NCI-H524 (cell line): ENCODE measurements around the gene BCORL1.
A peak's percentile ranks its signal among the peaks of the same experiment; 100 is the strongest.

ENCODE experiments used
- DNase-seq, 2 experiments: peaks; one replicate each; lab custom pipeline; 2025; lab: John Stamatoyannopoulos, UW

The BCORL1 gene

DNA sequence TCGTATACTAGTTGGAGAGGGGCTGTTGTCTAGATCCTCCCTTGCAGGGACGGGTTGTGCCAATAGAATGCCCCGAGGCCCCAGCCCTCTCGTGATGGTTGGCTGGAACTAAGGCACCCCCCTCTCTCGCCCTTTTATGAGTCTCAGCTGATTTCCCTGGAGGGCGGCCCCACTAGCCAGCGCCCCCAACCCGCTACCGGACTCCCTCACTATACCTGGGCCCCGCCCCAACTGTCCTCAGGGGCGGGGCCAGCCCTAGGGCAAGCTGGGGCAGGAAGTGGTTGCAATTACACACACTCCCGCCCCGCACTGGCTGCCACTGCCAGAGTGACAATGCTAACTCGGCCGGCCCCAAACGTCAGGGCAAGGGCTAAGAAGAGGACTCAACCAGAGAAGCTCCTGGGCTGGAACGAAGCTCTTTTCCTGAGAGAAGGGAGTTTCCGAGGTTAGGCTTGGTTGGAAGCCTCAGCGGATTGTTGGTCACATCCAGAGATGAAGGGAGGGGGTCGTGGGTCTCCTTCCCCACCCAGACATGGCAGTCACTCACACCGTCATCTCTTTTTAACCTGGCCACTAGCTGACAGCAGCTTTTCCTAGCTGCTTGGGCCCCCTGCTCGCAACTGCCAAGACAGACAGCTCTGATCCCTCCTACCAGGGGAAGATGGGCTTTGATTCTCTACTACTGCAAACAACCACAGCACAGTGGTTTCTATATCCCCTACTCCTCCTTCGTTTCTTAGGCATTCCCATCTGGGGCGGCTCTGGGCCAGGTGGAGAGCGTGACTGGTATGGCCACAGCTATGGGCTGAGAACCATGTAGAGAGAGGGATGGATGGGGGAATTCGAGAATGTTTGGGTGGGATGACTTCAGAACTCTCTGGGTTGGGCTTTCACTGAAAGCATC, 21.0 kb upstream of the BCORL1 start:
- DNase-seq = peak; percentile 49 to 66

DNA sequence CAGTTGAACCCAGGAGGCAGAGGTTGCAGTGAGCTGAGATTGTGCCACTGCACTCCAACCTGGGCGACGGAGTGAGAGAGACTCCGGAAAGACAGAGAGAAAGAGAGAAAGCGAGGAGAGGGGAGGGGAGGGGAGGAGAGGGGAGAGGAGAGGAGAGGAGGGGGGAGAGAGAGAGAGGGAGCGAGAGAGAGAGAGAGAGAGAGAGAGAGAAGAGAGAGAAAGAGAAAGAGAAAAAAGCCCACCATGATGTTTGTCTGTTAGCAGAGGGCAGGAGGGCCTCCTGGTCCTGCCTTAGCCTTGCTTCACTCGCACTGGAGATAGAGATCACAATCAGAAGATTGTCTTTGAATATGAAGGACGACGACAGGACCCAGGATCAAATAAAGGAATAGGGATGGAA, 18.7 kb upstream of the BCORL1 start:
- no peak for DNase-seq

DNA sequence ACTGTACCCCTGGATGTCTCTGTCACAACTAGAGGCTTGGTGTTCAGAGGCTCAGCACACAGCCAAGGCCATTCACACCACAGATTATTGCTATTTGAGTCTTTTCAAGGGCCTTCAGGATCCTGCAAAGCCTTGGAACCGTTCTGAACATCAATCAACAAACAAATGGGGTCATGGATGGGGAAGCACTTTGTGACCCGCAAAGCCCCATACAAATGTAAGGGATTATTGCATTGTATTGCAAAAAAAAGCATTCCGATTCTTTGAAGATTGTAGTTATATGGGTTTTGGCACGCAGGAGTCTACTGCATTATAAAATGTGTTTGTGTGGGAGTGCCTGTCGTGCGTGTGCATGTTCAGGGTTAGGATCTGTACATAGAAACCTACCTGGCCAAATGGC, 17.3 kb upstream of the BCORL1 start:
- DNase-seq = no peak

DNA sequence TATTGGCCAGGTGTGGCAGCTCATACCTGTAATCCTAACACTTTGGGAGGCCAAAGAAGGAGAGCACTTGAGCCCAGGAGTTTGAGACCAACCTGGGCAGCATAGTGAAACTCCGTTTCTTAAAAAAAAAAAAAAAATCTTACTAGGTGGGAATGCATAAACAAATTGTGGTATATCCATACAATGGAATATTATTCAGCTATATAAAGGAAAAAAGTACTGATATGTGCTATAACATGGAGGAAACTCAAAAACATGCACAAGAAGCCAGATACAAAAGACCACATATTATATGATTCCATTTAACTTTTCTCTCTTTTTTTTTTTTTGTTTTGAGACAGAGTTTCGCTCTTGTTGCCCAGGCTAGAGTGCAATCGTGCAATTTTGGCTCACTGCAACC, 13.5 kb upstream of the BCORL1 start:
- no peak for DNase-seq

DNA sequence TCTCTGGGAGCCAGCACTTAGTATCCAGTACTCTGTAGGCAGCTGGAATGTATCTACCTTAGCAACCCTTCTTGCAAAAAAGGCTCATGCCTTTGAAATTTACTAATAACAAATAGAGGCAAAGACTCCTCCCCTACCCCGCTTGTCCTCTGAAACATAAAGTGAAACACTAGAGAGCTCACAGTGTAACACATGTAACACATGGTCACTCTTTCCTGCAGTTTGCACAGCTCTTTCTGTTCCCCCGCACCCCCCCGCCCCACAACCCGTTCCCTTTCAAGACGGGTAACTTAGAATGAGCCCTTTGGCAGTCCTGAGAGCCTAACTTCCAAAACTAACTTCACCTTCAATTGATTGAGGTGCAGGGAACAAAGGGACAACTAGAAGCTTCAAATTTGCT, 6.0 kb upstream of the BCORL1 start:
- no peak for DNase-seq

DNA sequence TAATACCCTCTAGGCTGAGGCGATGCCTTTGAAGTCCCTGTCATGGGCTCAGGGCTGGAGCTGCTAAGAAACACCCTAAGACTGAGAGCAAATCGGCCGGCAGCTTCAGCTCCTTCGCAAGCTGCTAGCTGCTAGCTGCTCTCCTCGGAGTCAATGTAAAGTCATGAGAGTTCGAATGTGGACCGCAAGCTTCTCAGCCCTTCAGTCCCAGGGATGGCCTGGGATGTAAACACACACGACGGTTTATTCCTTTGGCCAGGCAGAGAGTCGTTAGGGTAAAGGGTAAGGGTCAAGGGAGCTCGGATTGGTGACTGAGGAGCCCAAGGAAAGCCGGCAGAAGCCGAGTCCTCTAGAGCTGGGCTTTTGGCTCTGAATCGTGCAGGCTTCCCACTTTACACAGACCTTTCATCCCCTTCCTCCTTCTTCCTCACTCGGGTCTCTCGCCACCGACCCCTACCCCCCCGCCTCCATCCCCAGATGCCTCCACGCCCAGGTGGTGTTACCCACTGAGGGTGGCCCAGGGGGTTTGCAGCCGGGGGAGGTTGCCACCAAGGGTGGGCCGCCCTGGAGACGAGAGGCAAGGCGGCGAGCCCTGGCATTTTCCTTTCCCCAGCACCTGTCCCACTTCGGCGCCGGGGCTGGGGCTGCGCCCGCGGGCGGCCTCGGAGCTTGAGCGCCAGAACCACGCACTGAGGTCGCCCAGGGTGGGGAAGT, 3.1 kb upstream of the BCORL1 start:
- DNase-seq = no peak

DNA sequence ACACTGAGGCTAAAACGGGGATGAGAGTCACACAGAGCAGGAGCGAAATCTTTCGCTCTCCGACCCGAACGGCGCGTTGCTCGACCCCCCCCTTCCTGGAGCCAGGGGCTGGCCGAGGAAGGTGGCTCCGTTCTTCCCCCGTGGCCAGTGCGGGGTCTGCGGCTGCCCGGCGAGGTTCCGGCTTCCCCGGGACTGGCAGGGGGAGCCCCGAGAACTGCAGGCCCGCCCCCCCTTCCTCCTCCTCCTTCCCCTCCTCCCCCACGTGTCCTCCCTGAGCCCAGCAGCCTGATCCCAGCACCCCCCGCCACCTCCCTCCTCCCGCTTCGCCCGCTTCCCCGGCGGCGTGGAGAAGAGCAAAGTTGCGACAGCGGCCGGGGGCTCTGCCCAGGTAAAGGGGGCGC, 2.4 kb upstream of the BCORL1 start:
- no peak for DNase-seq

DNA sequence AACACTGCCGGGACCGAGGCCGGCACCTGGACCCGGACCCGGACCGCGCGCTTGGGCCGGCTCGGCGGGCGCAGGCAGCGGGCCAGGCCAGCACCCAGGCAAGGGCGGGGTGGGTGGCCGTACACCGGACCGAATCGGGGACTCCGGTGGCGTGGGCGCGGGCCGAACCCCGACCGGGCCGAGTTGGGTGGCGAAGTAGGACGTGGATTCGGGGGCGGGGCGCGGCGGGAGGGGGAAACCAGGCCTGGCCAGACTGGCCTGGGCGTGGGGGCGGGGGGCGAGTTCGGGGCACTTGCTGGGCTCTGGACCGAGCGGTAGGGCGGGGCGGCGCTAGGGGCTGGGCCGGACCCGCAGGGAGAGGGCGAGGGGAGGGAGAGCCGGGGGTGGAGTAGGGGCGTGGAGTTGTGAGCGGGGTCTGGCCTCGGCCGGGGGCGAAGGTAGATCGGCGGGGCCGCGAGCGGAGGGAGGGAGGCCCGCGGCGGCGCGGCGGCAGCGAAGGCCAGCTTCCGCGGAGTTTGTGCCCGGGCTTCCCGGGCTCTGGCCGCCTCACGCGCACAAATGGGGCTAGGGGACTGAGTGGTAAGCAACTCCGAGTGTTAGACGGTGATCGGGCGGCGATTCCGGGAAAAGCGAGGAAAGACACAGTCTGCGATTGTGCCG, 1.8 kb upstream of the BCORL1 start:
- peak in 1 of 2 experiments; percentile 31 for DNase-seq

DNA sequence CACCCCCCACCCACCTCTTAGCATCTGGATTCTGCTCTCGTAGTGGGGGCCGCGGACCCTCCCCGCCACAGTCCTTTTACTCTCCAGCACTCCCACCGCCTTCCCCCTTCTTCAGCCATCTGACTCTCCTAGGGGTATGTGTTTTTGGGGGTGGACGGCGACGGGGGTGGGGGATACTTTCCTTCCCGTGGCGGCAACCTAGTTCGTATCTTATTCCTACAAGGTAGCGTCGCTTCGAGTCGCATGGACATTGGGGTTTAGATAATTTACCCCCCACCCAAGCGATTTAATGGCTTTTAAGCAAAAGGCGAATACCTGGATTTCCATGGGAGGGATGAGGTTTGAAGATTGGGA, 1.3 kb upstream of the BCORL1 start:
- DNase-seq = no peak

DNA sequence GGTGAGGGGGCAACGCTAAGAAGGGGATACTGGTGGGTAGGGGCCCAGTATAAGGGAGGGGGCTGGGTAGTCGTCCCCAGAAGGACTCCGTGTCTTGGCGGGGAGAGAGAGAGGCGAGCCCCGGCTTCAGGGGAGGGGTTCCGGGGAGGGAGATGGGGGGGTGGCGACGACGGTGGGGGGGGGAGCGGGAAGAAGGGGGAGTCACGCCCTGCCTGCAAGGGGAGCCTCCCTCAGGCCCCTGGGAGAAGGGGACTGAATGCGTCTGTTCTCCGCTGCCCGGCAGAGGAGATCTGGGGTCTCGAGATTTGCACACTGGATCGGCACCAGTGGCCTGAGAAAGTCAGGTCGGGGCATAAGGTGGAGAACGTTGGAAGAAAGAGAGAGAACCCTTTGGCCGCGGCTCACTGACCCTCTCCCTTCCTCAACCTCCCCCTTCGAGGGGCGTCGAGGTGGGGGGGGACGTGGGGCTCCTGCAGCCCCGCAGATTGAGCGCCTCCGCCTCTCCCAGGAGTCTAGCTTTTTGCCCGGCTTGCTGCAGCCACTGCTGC, 609 bp upstream of the BCORL1 start:
- no peak for DNase-seq

DNA sequence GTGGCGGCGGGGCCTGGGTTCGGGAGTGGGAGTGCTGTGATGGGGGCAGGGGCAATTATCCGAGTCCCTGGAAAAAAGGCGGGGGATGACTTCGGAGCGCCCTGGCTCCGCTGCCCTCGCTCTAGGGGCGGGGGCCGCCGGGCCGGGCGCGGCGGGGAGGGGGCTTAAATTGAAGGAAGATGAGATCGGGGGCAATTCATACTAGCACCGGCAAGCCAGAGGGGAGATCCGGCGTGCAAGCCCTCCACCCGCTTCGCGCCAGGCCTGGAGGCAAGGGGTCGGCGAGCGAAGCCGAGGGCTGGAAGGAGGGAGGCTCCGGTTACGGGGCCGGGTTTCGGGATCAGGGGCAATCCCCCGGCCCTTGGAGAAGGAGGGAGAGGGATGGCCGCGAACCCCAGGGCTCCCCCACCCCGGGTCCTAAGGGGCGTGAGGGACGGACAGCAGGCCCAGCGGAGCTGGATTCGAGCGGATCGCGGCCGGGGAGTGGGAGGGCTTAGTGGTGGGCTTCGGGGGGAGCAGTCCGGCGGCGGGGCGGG, 1.2 kb downstream of the BCORL1 start:
- peak; percentile 14 to 41 for DNase-seq

DNA sequence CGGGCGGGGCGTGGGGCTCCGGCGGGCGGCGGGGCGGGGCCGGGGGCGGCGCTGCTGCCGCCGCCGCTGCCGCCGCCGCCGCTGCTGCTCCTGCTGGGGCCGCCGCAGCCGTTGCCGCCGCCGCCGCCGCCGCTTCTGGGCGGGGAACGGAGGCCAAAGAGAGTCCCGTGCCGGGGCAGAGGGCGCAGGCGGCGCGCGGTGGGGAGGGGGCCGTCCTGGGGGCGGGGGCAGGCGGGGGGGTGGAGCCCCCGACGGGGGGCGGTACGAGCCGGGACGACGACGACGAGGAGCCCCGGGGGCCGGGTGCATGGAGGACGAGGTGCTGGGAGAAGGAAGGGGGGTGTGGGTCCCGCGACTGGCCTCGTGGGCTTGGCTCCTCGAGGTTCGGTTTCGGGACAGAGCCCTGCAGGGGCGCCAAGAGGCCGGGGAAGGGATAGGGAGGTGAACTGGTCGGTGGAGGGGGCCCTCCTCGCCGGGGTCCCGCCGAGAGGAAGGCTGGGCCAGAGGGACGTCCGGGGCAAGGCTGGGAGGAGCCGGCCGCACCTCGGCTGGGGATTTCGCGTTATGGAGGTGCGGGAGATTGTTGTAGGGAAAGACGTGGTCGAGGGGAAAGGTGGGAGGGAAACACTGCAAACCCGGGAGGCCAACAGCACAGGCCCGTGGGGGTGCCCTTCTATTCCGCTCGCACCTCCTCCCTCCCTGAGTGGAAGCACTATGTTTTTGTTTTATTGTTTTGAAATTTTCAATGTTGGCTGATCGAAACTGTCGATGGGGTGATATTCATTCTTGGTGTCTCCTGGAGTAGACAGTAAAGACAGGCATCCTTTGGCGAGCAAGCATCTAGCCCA, 1.9 kb downstream of the BCORL1 start:
- DNase-seq = no peak

DNA sequence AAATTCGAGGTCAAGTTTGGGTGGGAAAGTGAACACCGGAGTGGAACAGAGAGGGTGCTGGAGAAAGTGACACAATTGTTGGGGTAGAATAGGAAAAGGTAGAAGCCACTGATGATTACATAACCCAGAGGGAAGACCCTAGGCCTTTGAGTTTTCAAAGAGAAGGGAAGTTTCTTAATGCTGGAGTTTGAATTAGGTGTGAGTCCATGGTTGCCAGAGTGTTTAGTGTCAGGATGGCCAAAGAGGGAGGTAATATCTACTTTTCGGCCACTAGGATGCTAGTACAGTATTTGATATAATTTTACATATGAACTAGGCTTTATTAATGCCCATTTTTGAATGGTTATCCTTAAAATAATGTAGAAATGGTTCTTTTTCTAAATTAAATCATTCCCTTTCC, 5.4 kb downstream of the BCORL1 start:
- DNase-seq = no peak

DNA sequence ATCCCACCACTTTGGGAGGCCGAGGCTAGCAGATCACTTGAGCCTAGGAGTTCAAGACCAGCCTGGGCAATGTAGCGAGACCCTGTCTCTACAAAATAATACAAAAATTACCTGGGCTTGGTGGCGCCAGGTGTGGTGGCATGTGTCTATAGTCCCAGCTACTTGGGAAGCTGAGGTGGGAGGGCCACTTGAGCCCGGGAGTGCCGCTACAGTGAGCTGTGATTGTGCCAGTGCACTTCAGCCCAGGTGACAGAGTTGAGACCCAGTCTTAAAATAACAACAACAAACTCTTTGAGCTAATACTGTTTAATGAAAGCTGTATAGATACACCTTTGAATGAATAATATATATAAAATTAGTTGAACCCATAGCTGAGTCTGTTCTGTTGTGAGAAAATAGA, 9.7 kb downstream of the BCORL1 start:
- DNase-seq = no peak

DNA sequence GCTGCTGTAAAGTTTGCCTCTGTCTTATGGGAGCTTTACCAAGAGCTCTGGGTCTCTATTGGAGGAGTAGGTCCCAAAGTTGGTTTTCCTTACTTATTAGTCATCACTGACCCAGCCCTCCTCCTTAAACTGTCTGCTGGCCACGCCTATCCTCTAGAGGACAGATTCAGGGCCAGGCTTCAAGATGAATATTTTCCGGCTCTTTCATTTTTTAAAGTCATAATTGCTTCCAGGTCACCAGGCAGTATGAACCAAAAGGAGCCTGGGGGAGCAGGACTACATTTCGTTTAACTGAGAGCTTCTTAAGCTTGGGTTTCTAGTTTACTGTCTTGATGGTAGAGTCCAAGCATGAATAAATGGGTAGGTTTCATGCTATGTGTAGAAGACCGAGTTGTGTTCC, 13.7 kb downstream of the BCORL1 start:
- DNase-seq = no peak

DNA sequence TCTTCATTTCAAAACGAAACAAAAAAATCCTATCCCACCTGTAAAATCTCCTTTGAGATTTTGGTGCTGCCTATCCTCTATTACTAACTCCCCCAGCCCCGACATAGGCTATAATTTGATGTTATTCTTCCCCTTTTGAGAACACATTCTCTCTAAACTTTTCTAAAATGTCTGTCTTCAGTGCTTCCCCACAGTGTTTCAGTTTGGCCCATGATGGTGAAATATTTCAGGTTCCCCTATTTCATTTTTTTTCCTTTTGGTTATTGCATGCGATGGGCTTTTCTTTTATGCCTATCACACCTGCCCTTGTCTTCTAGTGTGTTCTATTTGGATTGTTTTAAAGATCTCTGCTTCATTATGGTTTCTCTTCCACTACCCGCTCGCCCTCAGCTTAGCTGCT, 14.7 kb downstream of the BCORL1 start:
- no peak for DNase-seq

DNA sequence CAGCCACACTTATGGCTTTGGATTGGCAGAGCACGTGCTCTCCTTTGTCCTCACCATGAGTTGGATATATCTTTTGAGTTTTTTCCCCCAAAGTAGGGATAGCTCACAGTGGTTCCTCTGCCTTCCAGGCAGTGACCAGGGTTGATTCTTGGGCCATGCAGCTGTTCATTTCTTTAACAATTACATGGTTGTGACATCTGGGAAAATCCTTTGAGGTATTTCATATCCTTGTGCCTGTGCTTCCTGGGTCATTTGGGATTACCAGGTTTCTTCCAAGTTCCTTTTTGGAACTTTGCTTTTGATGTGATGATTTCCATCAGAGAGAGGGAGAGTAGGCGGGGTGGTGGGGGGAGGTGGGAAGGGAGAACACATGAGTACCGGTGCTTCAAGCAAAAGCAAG, 15.6 kb downstream of the BCORL1 start:
- DNase-seq = no peak

DNA sequence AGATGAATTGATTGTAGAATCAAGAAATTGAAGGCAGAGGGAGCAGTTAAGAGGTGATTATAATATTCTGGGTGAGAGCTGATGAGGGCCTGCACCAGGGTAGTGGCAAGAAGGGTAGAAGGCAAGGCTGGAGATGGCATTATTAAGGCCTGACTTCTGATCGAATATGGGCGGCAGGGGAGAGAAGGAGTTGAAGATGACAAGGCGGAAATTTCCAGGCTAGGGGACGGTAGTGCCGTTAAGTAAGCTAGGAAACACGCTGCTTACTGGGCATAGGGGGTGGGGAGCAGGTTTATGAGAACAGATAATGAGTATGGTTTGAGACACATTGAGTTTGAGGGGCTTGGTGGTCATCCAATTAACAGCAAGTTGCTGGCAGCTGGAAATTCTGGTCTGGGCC, 19.5 kb downstream of the BCORL1 start:
- DNase-seq = no peak

DNA sequence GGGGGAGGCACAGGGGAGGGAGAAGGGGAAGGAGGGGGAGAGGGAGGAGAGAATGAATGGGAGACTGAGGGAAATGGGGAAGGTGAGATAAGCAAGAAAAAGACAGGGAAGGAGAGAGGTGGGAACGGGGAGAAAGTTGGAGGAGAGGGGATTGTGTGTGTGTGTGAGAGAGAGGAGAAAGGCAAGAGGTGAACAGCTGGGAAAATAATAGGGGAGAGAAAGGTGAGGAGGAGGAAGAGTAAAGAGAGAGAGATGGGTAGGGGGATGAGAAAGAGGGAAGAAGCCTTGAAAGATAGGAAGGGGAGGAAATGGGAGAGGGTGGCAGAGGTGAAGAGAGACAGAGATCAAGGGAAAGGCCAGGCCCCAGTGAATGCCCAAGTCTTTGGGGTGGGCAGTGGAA, 20.1 kb downstream of the BCORL1 start:
- no peak for DNase-seq

DNA sequence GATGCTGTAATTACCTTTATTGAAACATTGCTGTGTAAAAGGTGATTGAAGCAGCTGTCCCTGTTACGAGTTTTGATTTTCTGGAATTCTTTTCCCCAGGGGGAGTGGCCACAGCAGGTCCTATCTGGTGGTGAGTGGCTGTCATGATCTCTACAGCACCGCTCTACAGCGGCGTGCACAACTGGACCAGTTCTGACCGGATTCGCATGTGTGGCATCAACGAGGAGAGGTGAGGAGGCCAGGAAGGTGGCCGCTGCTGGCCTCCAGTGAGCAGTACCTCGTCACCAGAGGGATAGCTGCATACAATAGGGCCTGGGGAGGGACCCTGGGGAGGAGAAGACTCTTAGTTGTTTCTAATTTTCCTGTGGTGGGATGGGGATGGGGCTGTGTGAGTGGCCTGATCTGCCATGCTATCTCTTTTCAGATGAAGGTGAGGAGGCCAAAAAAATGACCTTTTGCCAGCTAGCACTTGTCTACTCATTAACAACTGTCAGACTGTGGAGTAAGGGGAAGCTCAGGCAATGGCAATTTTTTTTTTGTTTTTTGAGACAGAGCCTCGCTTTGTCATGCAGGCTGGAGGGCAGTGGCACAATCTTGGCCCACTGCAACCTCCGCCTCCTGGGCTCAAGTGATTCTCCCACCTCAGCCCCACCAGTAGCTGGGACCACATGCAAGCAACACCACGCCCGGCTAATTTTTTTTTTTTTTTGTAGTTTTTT, 22.8 kb downstream of the BCORL1 start:
- DNase-seq = no peak

DNA sequence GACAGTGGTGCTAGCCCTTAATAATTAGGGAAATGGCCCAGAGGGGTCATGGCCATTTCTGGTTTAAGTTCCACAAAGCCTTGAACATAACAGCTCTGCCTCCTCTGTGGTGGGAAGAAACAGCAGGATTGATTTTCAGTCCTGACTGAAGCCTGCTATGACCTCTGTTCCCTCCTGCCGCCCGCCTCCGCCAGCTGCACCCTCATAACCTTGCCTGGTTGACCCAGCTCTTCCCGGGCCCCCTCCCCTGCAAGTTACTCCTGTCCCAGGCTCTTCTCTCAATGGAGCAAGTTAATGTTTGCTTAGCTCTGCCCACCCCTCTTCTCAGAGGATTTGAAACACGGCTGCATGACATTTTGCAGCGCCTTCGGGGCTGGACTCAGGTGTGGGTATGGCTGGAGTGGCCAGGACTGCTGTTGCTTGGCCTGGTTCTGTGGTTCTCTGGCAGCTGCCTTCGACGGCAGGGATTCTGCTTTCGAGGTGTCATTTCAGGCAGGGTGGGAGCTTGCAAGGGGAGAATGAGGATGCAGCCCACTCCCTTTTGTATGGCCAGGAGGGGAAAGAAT, 27.3 kb downstream of the BCORL1 start:
- no peak for DNase-seq
